ENCODE results near the gene ST8SIA5. TPM values are rescaled to one million over a fixed set of nuclear protein-coding genes. Genes with fewer than 3 reads are reported as not detected.

Gene ST8SIA5
- total RNA-seq, 1 experiment from 2014 or later: 5.4 TPM

GRCh38 chr18:46668135-46668534 lies 88.7 kb downstream of the ST8SIA5 start (continued):
- TF ChIP-seq ATF6 (CRISPR knock-in tag; IDR thresholded peaks at IDR 0.05) (no peak), PREB (CRISPR knock-in tag; IDR thresholded peaks at IDR 0.05; ENCODE audit: borderline replicate concordance) (no peak), USF1 (CRISPR knock-in tag; IDR thresholded peaks at IDR 0.05) (no peak), ZNF121 (CRISPR knock-in tag; IDR thresholded peaks at IDR 0.05) (no peak), ETV6 (CRISPR knock-in tag; IDR thresholded peaks at IDR 0.05) (no peak), GABPB1 (CRISPR knock-in tag; IDR thresholded peaks at IDR 0.05) (no peak), SMAD3 (CRISPR knock-in tag; IDR thresholded peaks at IDR 0.05; ENCODE audit: borderline replicate concordance) (no peak), CREB1 (CRISPR knock-in tag; IDR thresholded peaks at IDR 0.05) (no peak), IRF2 (CRISPR knock-in tag; IDR thresholded peaks at IDR 0.05; ENCODE audit: borderline replicate concordance, low read depth) (no peak), MXD4 (CRISPR knock-in tag; IDR thresholded peaks at IDR 0.05; ENCODE audit: borderline replicate concordance) (no peak), TCF7 (CRISPR knock-in tag; IDR thresholded peaks at IDR 0.05; ENCODE audit: low read depth) (no peak)
- TF ChIP-seq, protein P1, sequence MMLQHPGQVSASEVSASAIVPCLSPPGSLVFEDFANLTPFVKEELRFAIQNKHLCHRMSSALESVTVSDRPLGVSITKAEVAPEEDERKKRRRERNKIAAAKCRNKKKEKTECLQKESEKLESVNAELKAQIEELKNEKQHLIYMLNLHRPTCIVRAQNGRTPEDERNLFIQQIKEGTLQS (CRISPR knock-in tag; conservative IDR thresholded peaks at IDR 0.05): no peak

- H3K27ac Mint-ChIP-seq: no peak overlapping the region
- TF ChIP-seq SOX15 (CRISPR knock-in tag; IDR thresholded peaks at IDR 0.05) (no peak), MXD4 (CRISPR knock-in tag; IDR thresholded peaks at IDR 0.05; ENCODE audit: borderline replicate concordance) (no peak), NR3C1 (CRISPR knock-in tag; conservative IDR thresholded peaks at IDR 0.05; ENCODE audit: low read depth) (no peak), HMGXB4 (CRISPR knock-in tag; IDR thresholded peaks at IDR 0.05) (no peak), MAX (CRISPR knock-in tag; IDR thresholded peaks at IDR 0.05) (no peak)
- TF ChIP-seq, protein P2, sequence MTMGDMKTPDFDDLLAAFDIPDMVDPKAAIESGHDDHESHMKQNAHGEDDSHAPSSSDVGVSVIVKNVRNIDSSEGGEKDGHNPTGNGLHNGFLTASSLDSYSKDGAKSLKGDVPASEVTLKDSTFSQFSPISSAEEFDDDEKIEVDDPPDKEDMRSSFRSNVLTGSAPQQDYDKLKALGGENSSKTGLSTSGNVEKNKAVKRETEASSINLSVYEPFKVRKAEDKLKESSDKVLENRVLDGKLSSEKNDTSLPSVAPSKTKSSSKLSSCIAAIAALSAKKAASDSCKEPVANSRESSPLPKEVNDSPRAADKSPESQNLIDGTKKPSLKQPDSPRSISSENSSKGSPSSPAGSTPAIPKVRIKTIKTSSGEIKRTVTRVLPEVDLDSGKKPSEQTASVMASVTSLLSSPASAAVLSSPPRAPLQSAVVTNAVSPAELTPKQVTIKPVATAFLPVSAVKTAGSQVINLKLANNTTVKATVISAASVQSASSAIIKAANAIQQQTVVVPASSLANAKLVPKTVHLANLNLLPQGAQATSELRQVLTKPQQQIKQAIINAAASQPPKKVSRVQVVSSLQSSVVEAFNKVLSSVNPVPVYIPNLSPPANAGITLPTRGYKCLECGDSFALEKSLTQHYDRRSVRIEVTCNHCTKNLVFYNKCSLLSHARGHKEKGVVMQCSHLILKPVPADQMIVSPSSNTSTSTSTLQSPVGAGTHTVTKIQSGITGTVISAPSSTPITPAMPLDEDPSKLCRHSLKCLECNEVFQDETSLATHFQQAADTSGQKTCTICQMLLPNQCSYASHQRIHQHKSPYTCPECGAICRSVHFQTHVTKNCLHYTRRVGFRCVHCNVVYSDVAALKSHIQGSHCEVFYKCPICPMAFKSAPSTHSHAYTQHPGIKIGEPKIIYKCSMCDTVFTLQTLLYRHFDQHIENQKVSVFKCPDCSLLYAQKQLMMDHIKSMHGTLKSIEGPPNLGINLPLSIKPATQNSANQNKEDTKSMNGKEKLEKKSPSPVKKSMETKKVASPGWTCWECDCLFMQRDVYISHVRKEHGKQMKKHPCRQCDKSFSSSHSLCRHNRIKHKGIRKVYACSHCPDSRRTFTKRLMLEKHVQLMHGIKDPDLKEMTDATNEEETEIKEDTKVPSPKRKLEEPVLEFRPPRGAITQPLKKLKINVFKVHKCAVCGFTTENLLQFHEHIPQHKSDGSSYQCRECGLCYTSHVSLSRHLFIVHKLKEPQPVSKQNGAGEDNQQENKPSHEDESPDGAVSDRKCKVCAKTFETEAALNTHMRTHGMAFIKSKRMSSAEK (CRISPR knock-in tag; IDR thresholded peaks at IDR 0.05; ENCODE audit: borderline replicate concordance): no peak
- TF ChIP-seq, protein P3, sequence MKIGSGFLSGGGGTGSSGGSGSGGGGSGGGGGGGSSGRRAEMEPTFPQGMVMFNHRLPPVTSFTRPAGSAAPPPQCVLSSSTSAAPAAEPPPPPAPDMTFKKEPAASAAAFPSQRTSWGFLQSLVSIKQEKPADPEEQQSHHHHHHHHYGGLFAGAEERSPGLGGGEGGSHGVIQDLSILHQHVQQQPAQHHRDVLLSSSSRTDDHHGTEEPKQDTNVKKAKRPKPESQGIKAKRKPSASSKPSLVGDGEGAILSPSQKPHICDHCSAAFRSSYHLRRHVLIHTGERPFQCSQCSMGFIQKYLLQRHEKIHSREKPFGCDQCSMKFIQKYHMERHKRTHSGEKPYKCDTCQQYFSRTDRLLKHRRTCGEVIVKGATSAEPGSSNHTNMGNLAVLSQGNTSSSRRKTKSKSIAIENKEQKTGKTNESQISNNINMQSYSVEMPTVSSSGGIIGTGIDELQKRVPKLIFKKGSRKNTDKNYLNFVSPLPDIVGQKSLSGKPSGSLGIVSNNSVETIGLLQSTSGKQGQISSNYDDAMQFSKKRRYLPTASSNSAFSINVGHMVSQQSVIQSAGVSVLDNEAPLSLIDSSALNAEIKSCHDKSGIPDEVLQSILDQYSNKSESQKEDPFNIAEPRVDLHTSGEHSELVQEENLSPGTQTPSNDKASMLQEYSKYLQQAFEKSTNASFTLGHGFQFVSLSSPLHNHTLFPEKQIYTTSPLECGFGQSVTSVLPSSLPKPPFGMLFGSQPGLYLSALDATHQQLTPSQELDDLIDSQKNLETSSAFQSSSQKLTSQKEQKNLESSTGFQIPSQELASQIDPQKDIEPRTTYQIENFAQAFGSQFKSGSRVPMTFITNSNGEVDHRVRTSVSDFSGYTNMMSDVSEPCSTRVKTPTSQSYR (CRISPR knock-in tag; IDR thresholded peaks at IDR 0.05): no peak
- TF ChIP-seq, protein P4, sequence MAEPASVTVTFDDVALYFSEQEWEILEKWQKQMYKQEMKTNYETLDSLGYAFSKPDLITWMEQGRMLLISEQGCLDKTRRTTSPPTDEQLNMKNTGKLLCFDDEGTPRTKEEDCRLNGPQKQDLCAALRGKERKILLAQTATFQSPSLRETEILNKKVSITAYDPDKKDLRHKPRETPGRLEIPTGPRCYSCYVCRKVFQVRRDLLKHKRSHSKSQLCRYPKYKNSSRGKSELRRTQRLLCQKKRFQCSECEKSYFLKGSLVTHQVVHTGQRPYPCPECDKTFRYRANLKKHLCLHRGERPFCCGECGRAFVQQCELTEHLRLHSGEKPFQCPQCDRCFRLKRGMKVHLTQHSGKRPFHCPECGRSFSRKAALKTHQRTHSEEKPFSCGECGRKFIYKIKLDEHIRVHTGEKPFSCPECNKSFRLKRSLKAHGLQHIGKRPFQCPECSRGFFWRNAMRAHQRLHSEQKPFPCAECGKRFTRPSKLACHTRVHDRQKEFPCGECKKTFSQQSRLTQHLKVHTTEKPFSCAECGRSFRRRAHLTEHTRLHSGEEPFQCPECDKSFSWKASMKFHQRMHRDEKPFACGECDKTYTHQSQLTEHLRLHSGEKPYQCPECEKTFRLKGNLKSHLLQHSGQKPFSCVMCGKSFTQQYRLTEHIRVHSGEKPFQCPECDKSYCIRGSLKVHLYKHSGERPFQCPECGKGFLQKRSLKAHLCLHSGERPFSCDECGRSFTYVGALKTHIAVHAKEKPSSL (CRISPR knock-in tag; conservative IDR thresholded peaks at IDR 0.05): no peak
Observed at GRCh38 chr18:46663539-46663938, 93.3 kb downstream of the ST8SIA5 start.

More at GRCh38 chr18:46663539-46663938, 93.3 kb downstream of the ST8SIA5 start:
- Mint-ChIP-seq H3K4me3 (no peak overlapping the region), H3K36me3 (peaks cover 10% of the 10 kb centered on the region), H3K4me1 (peaks cover 15% of the 10 kb centered on the region), H3K27me3 (ENCODE audit: low read depth) (peaks cover 7% of the 10 kb centered on the region), H3K9me3 (peaks cover 17% of the 10 kb centered on the region)
- ATAC-seq: no peak
- ChIA-PET CTCF (interaction anchor here (0.8 kb wide), 1 partner anchor 146 kb away, joined by 3 read pairs; no protein-coding TSS in a partner anchor), POLR2A (no interaction called here)
- DNase-seq (ENCODE audit: low spot score): no peak
